ENCODE results near the gene PLEKHH1. TPM values are rescaled to one million over a fixed set of nuclear protein-coding genes. Genes with fewer than 3 reads are reported as not detected.

Gene PLEKHH1
- total RNA-seq, 2 donors from 2014 or later: 59.9 to 61.1 TPM

DNA sequence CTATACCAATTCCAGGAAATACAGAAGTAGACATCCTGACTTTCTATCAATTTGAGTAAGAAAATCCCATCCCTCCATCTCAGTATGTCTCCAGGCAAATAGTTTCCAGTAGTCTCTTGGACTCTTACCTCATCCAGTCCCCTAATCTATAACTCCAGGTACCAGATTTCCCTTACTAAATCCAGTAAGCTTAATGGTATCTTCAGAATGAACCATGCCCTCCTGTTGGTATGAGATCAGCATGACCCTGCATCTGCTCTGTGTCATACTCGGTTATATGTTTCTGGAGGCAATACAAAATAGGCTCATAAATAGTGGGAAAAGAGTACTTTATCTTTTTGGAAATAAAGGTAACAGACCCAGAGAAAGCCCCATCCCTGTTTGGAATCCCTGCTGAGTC is 48.6 kb downstream of the PLEKHH1 start:
- Mint-ChIP-seq H3K4me3 (no peak overlapping the region), H3K4me1 (no peaks in the 10 kb centered on the region), H3K36me3 (ENCODE audit: low read depth) (peaks cover 37% of the 10 kb centered on the region), H3K27ac (no peak overlapping the region), H3K27me3 (ENCODE audit: insufficient read depth) (no peaks in the 10 kb centered on the region), H3K9me3 (no peaks in the 10 kb centered on the region)
- 88 to 100% methylated on average over 1 of the region's 1 CpG for WGBS, 2 experiments (ENCODE audit: insufficient coverage in 1 of 2, insufficient read length in 1 of 2)
- Histone ChIP-seq H3K27me3 (ENCODE audit: control insufficient read depth, insufficient read depth, low read length, poor library complexity, severe bottlenecking) (no peaks in the 10 kb centered on the region), H3K9me3 (ENCODE audit: control insufficient read depth, low read length) (no peaks in the 10 kb centered on the region), H3K27ac (ENCODE audit: low read depth, low read length) (no peak overlapping the region), H3K4me1 (ENCODE audit: control insufficient read depth, insufficient read depth, low read length) (no peaks in the 10 kb centered on the region), H3K9ac (ENCODE audit: extremely low read depth, low read length, poor library complexity, severe bottlenecking) (no peak overlapping the region), H3K4me3 (ENCODE audit: low read length) (no peak overlapping the region), H3K36me3 (ENCODE audit: control insufficient read depth, insufficient read depth, low read length) (peaks cover 11% of the 10 kb centered on the region)
- no peak for DNase-seq
- TF ChIP-seq, protein P1, sequence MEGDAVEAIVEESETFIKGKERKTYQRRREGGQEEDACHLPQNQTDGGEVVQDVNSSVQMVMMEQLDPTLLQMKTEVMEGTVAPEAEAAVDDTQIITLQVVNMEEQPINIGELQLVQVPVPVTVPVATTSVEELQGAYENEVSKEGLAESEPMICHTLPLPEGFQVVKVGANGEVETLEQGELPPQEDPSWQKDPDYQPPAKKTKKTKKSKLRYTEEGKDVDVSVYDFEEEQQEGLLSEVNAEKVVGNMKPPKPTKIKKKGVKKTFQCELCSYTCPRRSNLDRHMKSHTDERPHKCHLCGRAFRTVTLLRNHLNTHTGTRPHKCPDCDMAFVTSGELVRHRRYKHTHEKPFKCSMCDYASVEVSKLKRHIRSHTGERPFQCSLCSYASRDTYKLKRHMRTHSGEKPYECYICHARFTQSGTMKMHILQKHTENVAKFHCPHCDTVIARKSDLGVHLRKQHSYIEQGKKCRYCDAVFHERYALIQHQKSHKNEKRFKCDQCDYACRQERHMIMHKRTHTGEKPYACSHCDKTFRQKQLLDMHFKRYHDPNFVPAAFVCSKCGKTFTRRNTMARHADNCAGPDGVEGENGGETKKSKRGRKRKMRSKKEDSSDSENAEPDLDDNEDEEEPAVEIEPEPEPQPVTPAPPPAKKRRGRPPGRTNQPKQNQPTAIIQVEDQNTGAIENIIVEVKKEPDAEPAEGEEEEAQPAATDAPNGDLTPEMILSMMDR (conservative IDR thresholded peaks at IDR 0.05): no peak

DNA sequence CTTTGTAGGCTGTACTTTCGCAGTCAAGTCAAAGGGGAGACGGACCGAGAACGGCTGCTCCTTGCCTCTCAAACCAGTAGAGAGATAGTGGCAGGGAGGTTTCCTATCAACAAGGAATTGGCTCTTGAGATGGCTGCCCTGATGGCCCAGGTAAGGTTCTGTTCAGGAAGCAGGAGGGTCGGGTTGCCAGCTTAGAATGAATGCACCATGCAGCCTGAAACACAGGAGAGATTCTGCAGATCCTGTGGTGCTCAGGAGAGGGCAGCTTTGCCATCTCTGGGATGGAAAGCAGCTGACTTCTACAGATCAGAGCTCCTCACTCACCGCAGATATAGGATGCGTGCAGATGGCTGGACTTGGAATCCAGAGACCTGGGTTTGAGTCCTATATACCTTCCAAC is 49.0 kb downstream of the PLEKHH1 start:
- Mint-ChIP-seq H3K4me1 (no peaks in the 10 kb centered on the region), H3K36me3 (ENCODE audit: low read depth) (peaks cover 36% of the 10 kb centered on the region), H3K4me3 (no peak overlapping the region), H3K9me3 (no peaks in the 10 kb centered on the region), H3K27ac (no peak overlapping the region), H3K27me3 (ENCODE audit: insufficient read depth) (no peaks in the 10 kb centered on the region)
- H3K27ac ChIP-seq (ENCODE audit: low read depth, low read length): no peak overlapping the region
- H3K9me3 ChIP-seq (ENCODE audit: control insufficient read depth, low read length): no peaks in the 10 kb centered on the region
- H3K9ac ChIP-seq (ENCODE audit: extremely low read depth, low read length, poor library complexity, severe bottlenecking): no peak overlapping the region
- DNase-seq: peak; percentile 42
- WGBS, 2 experiments (ENCODE audit: insufficient coverage in 1 of 2, insufficient read length in 1 of 2): 91 to 95% methylated on average over 6 to 7 of the region's 7 CpGs
- H3K4me3 ChIP-seq (ENCODE audit: low read length): no peak overlapping the region
- TF ChIP-seq, protein P1 (conservative IDR thresholded peaks at IDR 0.05): no peak
- peaks cover 14% of the 10 kb centered on the region for H3K36me3 ChIP-seq (ENCODE audit: control insufficient read depth, insufficient read depth, low read length)
- no peaks in the 10 kb centered on the region for H3K27me3 ChIP-seq (ENCODE audit: control insufficient read depth, insufficient read depth, low read length, poor library complexity, severe bottlenecking)
- no peaks in the 10 kb centered on the region for H3K4me1 ChIP-seq (ENCODE audit: control insufficient read depth, insufficient read depth, low read length)

DNA sequence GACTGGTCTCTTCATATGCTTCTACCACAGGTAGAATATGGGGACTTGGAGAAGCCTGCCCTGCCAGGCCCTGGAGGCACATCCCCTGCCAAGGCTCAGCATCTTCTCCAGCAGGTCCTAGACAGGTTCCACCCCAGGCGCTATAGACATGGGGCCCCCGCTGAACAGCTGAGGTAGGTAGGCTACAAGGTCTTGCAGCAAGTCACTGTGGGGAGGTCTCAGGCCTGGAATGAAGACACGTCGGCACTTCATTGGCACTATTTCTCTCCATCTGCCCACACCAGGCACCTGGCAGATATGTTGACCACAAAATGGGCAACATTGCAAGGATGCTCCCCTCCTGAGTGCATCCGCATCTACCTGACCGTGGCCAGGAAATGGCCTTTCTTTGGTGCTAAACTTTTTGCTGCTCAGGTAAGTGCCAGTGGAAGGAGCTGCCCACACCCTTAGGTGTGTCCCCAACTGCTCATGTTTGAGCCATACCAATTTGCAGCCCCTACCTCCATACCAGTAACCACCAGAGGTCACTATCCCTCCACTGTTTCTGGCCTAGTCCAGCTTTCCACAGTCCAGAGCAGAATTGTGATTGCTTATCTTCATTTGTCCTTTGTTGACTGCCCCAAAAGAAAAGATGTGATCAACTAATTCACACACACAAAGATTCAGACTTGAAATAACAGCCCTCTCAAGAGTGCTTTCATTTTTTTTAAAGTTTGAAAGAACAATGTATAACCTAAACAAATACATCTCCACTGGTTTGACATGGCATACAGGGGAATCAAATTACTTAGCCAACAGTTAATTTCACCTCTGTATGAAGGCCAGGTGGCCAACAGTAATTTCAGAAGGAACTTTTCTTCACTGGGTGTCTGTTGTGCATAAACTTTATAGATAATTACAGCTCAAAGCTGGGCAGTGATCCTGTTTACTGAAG is 50.9 kb downstream of the PLEKHH1 start:
- H3K27me3 Mint-ChIP-seq (ENCODE audit: insufficient read depth): no peaks in the 10 kb centered on the region
- TF ChIP-seq, protein P1 (conservative IDR thresholded peaks at IDR 0.05): peak; percentile 87
- WGBS, 2 experiments (ENCODE audit: insufficient coverage in 1 of 2, insufficient read length in 1 of 2): 85 to 89% methylated on average over 5 to 6 of the region's 6 CpGs

More for the DNA sequence above, 50.9 kb downstream of the PLEKHH1 start:
- Mint-ChIP-seq H3K4me3 (no peak overlapping the region), H3K4me1 (no peaks in the 10 kb centered on the region), H3K9me3 (no peaks in the 10 kb centered on the region), H3K36me3 (ENCODE audit: low read depth) (peaks cover 31% of the 10 kb centered on the region), H3K27ac (no peak overlapping the region)
- H3K4me3 ChIP-seq (ENCODE audit: low read length): no peak overlapping the region
- DNase-seq: peak; percentile 77
- H3K27ac ChIP-seq (ENCODE audit: low read depth, low read length): no peak overlapping the region
- H3K4me1 ChIP-seq (ENCODE audit: control insufficient read depth, insufficient read depth, low read length): no peaks in the 10 kb centered on the region
- H3K27me3 ChIP-seq (ENCODE audit: control insufficient read depth, insufficient read depth, low read length, poor library complexity, severe bottlenecking): no peaks in the 10 kb centered on the region
- H3K9me3 ChIP-seq (ENCODE audit: control insufficient read depth, low read length): no peaks in the 10 kb centered on the region
- peaks cover 31% of the 10 kb centered on the region for H3K36me3 ChIP-seq (ENCODE audit: control insufficient read depth, insufficient read depth, low read length)
- H3K9ac ChIP-seq (ENCODE audit: extremely low read depth, low read length, poor library complexity, severe bottlenecking): no peak overlapping the region
